ENCODE results near the gene KMT2C. TPM values are rescaled to one million over a fixed set of nuclear protein-coding genes. Genes with fewer than 3 reads are reported as not detected.

Gene KMT2C
- total and polyA plus RNA-seq, 10 of the 15 experiments (the other 5 are each of a cell fraction or from before 2014, with no cell fraction given), result 3.3 to 45.2 (median 19.2) TPM

- ChIA-PET SMC1A (ENCODE audit: uncharacterized antibody, unreplicated experiment) (interaction anchor here (0.7 kb wide), 1 partner anchor 249 kb away, joined by 3 read pairs; no protein-coding TSS in a partner anchor), RAD21 (ENCODE audit: unreplicated experiment) (no interaction called here), CTCF (interaction anchor here (0.6 kb wide), 1 partner anchor 347 kb away, joined by 5 read pairs; no protein-coding TSS in a partner anchor), POLR2A (interaction anchor here (0.6 kb wide), 1 partner anchor 9 kb away, joined by 3 read pairs; no protein-coding TSS in a partner anchor)
- no peak overlapping the region for H3K4me2 ChIP-seq (ENCODE audit: control insufficient read depth, insufficient read depth)
- H3K9ac ChIP-seq (ENCODE audit: control insufficient read depth, insufficient read depth, low read length), result no peak overlapping the region
- H2AFZ ChIP-seq (ENCODE audit: control insufficient read depth, low read depth, low read length), result no peak overlapping the region
- FAIRE-seq (no peak), ATAC-seq (no peak), DNase-seq (ENCODE audit: low read depth, low spot score) (no peak)
- H3K9me3 ChIP-seq (replicated peaks; ENCODE audit: control insufficient read depth, insufficient read depth, low read length), result no peaks in the 10 kb centered on the region
- BruUV-seq (replicated peaks), result no TSS peak
- H3K27ac ChIP-seq (ENCODE audit: control insufficient read depth, insufficient read depth), result no peak overlapping the region
- H3K4me1 ChIP-seq (ENCODE audit: control insufficient read depth, insufficient read depth, low read length), result no peaks in the 10 kb centered on the region
- intact Hi-C loops (cut with micrococcal nuclease; ENCODE audit: unreplicated experiment), result no loop called here
- TF ChIP-seq NRF1 (conservative IDR thresholded peaks at IDR 0.05; ENCODE audit: low read depth, low read length) (no peak), PBX3 (IDR thresholded peaks at IDR 0.05; ENCODE audit: insufficient replicate concordance, low read depth, low read length) (no peak), SUPT20H (IDR thresholded peaks at IDR 0.05; ENCODE audit: borderline replicate concordance, control insufficient read depth, low read depth, low read length) (no peak), NR2F1 (conservative IDR thresholded peaks at IDR 0.05) (no peak), ZNF384 (IDR thresholded peaks at IDR 0.05; ENCODE audit: borderline replicate concordance, low read depth, low read length) (no peak), MXI1 (IDR thresholded peaks at IDR 0.05; ENCODE audit: low read depth, low read length) (no peak), CTCF (IDR thresholded peaks at IDR 0.05 in 2 of 3, conservative IDR thresholded peaks at IDR 0.05 in 1 of 3; ENCODE audit: control insufficient read depth in 2 of 3, extremely low read depth in 1 of 3, insufficient read depth in 1 of 3, low read depth in 3 of 3, low read length in 3 of 3) (no peak), YBX1 (IDR thresholded peaks at IDR 0.05) (no peak), TCF12 (IDR thresholded peaks at IDR 0.05; ENCODE audit: low read depth, low read length) (no peak), POLR2AphosphoS5 (IDR thresholded peaks at IDR 0.05; ENCODE audit: low read length) (no peak), MTA2 (IDR thresholded peaks at IDR 0.05; ENCODE audit: low read depth) (no peak)
- no peaks in the 10 kb centered on the region for H3K27me3 ChIP-seq (replicated peaks in 1 of 2; ENCODE audit: control insufficient read depth in 2 of 2, insufficient read depth in 2 of 2, low read length in 1 of 2)
- no peak overlapping the region for H3K4me3 ChIP-seq
- H3K79me2 ChIP-seq (ENCODE audit: control insufficient read depth, insufficient read depth, low read length), result no peaks in the 10 kb centered on the region
- 94% methylated on average over 4 of the region's 4 CpGs for WGBS (ENCODE audit: insufficient coverage, insufficient replicate concordance, low lambda C conversion rate, missing lambda C conversion rate)
- in situ Hi-C loops (cut with MboI), result no loop called here
- peaks cover 9 to 29% of the 10 kb centered on the region in 2 experiments for H3K36me3 ChIP-seq (ENCODE audit: control insufficient read depth in 2 of 2, insufficient read depth in 2 of 2, low read length in 1 of 2)
- H4K20me1 ChIP-seq (ENCODE audit: control insufficient read depth, insufficient read depth), result no peaks in the 10 kb centered on the region
These were observed 250.2 kb downstream of the KMT2C start for GRCh38 chr7:152185558-152185957.

All from GM12878 (cell line).